A673 (cell line): Measurements from ENCODE around the gene PCNA. TPM values are rescaled to one million over a fixed set of nuclear protein-coding genes. Genes with fewer than 3 reads are reported as not detected.

ENCODE experiments used
- BruUV-seq: library from RNA; stranded (reverse); fragments of 400-500 nt; replicated peaks from 2 replicates; lab custom pipeline; 2021; lab: Mats Ljungman, UMichigan
- CTCF ChIA-PET: fragments of 300-600 bp; sonication (Branson Sonifier 250); formaldehyde crosslinking; loops from one replicate; lab custom pipeline; 2022; ENCODE audit warnings: antibody characterized with exemption; lab: Charles Lee
- POLR2A ChIA-PET: fragments of 300-600 bp; sonication (Branson Sonifier 250); formaldehyde crosslinking; loops from one replicate; lab custom pipeline; 2022; ENCODE audit warnings: antibody characterized with exemption; ENCODE audit not compliant: low non-redundant PET; lab: Charles Lee
- DNase-seq: peaks from one replicate; pipeline ENCODE4 v3.0.0-alpha.2; 2015; ENCODE audit warnings: low spot score
- H3K27ac ChIP-seq: fragments of 200-600 bp; sonication (generic); 2 replicates; pipeline ENCODE4 v1.5.1; 2016; ENCODE audit warnings: mixed run types, low read depth, mild to moderate bottlenecking, mixed read lengths, antibody characterized with exemption, low read length; ENCODE audit not compliant: poor library complexity, severe bottlenecking
- H3K27me3 ChIP-seq: fragments of 200-600 bp; sonication (generic); replicated peaks from 2 replicates; pipeline ENCODE4 v1.6.1; 2017; ENCODE audit warnings: mixed run types, low read depth, mild to moderate bottlenecking, mixed read lengths, antibody characterized with exemption, low read length; ENCODE audit not compliant: insufficient read depth, poor library complexity
- H3K36me3 ChIP-seq: fragments of 200-600 bp; sonication (generic); 2 replicates; pipeline ENCODE4 v1.6.1; 2016; ENCODE audit warnings: mixed run types, mild to moderate bottlenecking, mixed read lengths, antibody characterized with exemption, low read length; ENCODE audit not compliant: insufficient read depth, poor library complexity, severe bottlenecking
- H3K4me1 ChIP-seq: fragments of 200-600 bp; sonication (generic); 2 replicates; pipeline ENCODE4 v1.6.1; 2017; ENCODE audit warnings: mixed run types, mild to moderate bottlenecking, mixed read lengths, antibody characterized with exemption, low read length; ENCODE audit not compliant: insufficient read depth, poor library complexity, severe bottlenecking
- H3K4me3 ChIP-seq: fragments of 200-600 bp; sonication (generic); 2 replicates; pipeline ENCODE4 v1.5.1; 2016; ENCODE audit warnings: low read depth, mixed run types, mild to moderate bottlenecking, mixed read lengths, low read length; ENCODE audit not compliant: poor library complexity, severe bottlenecking
- H3K9me3 ChIP-seq: fragments of 200-600 bp; sonication (generic); 2 replicates; pipeline ENCODE4 v1.6.1; 2016; ENCODE audit warnings: mixed run types, low read depth, mild to moderate bottlenecking, mixed read lengths, antibody characterized with exemption, low read length; ENCODE audit not compliant: poor library complexity, severe bottlenecking
- CTCF ChIP-seq: fragments of 300-800, 200-600 bp; sonication (generic); conservative IDR thresholded peaks from 2 replicates; pipeline ENCODE4 v1.5.1; 2017; ENCODE audit warnings: low read depth, mild to moderate bottlenecking, antibody characterized with exemption, low read length, moderate library complexity, mixed read lengths
- EZH2 ChIP-seq: fragments of 200-600 bp; sonication (generic); IDR thresholded peaks from 2 replicates; pipeline ENCODE4 v1.6.1; 2017; ENCODE audit warnings: borderline replicate concordance, low read depth, mild to moderate bottlenecking, mixed read lengths, antibody characterized with exemption, low read length; ENCODE audit not compliant: poor library complexity, severe bottlenecking
- intact Hi-C: fragments of 100-400 bp; cut with micrococcal nuclease; formaldehyde crosslinking; loops from one replicate; pipeline ENCODE4 v1.10.0; 2022; ENCODE audit not compliant: unreplicated experiment
- total RNA-seq: library from RNA; stranded (reverse); gene quantifications from 2 replicates; pipeline ENCODE4 v1.2.3, GENCODE V29; 2021

PCNA gene
- total RNA-seq, 1 experiment from 2014 or later = 397 TPM

- Histone ChIP-seq H3K9me3 (no peaks in the 10 kb centered on the region), H3K4me1 (no peaks in the 10 kb centered on the region), H3K36me3 (no peaks in the 10 kb centered on the region), H3K4me3 (no peak overlapping the region), H3K27me3 (no peaks in the 10 kb centered on the region), H3K27ac (no peak overlapping the region)
- no TSS peak for BruUV-seq
- intact Hi-C loops = no loop called here
- no peak for DNase-seq
- ChIA-PET POLR2A (no interaction called here), CTCF (no interaction called here)
- TF ChIP-seq EZH2 = no peak
- no peak for TF ChIP-seq CTCF
Observed at GRCh38 chr20:5143851-5144250, 24.1 kb upstream of the PCNA start.

- Histone ChIP-seq H3K27ac (no peak overlapping the region), H3K9me3 (no peaks in the 10 kb centered on the region), H3K4me3 (no peak overlapping the region), H3K27me3 (no peaks in the 10 kb centered on the region), H3K4me1 (peaks cover 3% of the 10 kb centered on the region), H3K36me3 (no peaks in the 10 kb centered on the region)
- no TSS peak for BruUV-seq
- DNase-seq = no peak
- ChIA-PET CTCF (no interaction called here), POLR2A (no interaction called here)
- intact Hi-C loops = no loop called here
- no peak for TF ChIP-seq CTCF
- no peak for TF ChIP-seq EZH2
Observed at GRCh38 chr20:5141615-5142014, 21.9 kb upstream of the PCNA start.

- peaks cover 15% of the 10 kb centered on the region for H3K4me1 ChIP-seq
Observed at GRCh38 chr20:5140195-5140594, 20.4 kb upstream of the PCNA start.

More at GRCh38 chr20:5140195-5140594, 20.4 kb upstream of the PCNA start:
- no TSS peak for BruUV-seq
- H3K9me3 ChIP-seq = no peaks in the 10 kb centered on the region
- CTCF ChIA-PET = no interaction called here
- no peaks in the 10 kb centered on the region for H3K36me3 ChIP-seq
- no peak overlapping the region for H3K4me3 ChIP-seq
- no peak for DNase-seq
- POLR2A ChIA-PET = no interaction called here
- intact Hi-C loops = no loop called here
- TF ChIP-seq CTCF = no peak
- no peak for TF ChIP-seq EZH2
- no peaks in the 10 kb centered on the region for H3K27me3 ChIP-seq
- no peak overlapping the region for H3K27ac ChIP-seq
